HG03175 (cell line): ENCODE results near the gene TBC1D10B.
"Not testable (repeated sequence)": the region's sequence is repeated elsewhere in the genome, so short reads cannot be mapped to it uniquely, and the experiment has no call there.

ENCODE experiments used
- ATAC-seq: cut with Tn5 transposase; IDR thresholded peaks from one replicate; pipeline ENCODE4 v1.9.1; 2021; ENCODE audit warnings: mild to moderate bottlenecking, moderate library complexity; ENCODE audit not compliant: unreplicated experiment

TBC1D10B gene

GRCh38 chr16:30356401-30357084 lies 13.8 kb downstream of the TBC1D10B start:
- no peak for ATAC-seq

- no peak for ATAC-seq
Observed at GRCh38 chr16:30355954-30356308, 14.4 kb downstream of the TBC1D10B start.

GRCh38 chr16:30355144-30355953 lies 14.9 kb downstream of the TBC1D10B start, which contains the start of gene CD2BP2:
TSS of gene CD2BP2 (minus strand) at chr16:30355308. CDS start at chr16:30354681, 627 bp downstream.
- ATAC-seq: peak; percentile 63

- peak; percentile 9 for ATAC-seq
Observed at GRCh38 chr16:30354423-30355143, 15.7 kb downstream of the TBC1D10B start.

- ATAC-seq: no peak
Observed at GRCh38 chr16:30353438-30354129, 16.7 kb downstream of the TBC1D10B start.

GRCh38 chr16:30352488-30353401 lies 17.5 kb downstream of the TBC1D10B start:
- no peak for ATAC-seq

GRCh38 chr16:30351586-30352419 lies 18.5 kb downstream of the TBC1D10B start:
- ATAC-seq: no peak

- no peak for ATAC-seq
Observed at GRCh38 chr16:30351001-30351441, 19.3 kb downstream of the TBC1D10B start.

- peak; percentile 57 for ATAC-seq
Observed at GRCh38 chr16:30350134-30350871, 20.0 kb downstream of the TBC1D10B start.

GRCh38 chr16:30349675-30350074 lies 20.6 kb downstream of the TBC1D10B start:
- ATAC-seq: peak; percentile 45

- no peak for ATAC-seq
Observed at GRCh38 chr16:30348929-30349328, 21.4 kb downstream of the TBC1D10B start.

- ATAC-seq: no peak
Observed at GRCh38 chr16:30348113-30348512, 22.2 kb downstream of the TBC1D10B start.

- ATAC-seq: no peak
Observed at GRCh38 chr16:30346286-30346685, 24.0 kb downstream of the TBC1D10B start.

GRCh38 chr16:30343491-30343820 lies 26.8 kb downstream of the TBC1D10B start:
- not testable (repeated sequence) for ATAC-seq

- no peak for ATAC-seq
Observed at GRCh38 chr16:30342751-30343490, 27.4 kb downstream of the TBC1D10B start.

- not testable (repeated sequence) for ATAC-seq
Observed at GRCh38 chr16:30341971-30342370, 28.3 kb downstream of the TBC1D10B start.

- no peak for ATAC-seq
Observed at GRCh38 chr16:30340621-30341020, 29.7 kb downstream of the TBC1D10B start.

GRCh38 chr16:30338715-30339114 lies 31.6 kb downstream of the TBC1D10B start:
- not testable (repeated sequence) for ATAC-seq
